Natural killer cell (primary cell): ENCODE measurements around the gene KIAA1958. TPM values are rescaled to one million over a fixed set of nuclear protein-coding genes. Genes with fewer than 3 reads are reported as not detected.

Source experiments
- ATAC-seq, 3 donors: fragments of 150-1000 bp in 2 of 3; fragments of 200-7000 bp in 1 of 3; cut with Tn5 transposase; 1 replicate in 1 of 3; 2 replicates in 2 of 3; pipeline ENCODE4 v1.10.0; 2021; ENCODE audit warnings: mild to moderate bottlenecking in 2 of 3, moderate library complexity in 2 of 3
- DNase-seq, 2 donors: peaks; one replicate each; pipeline versions ENCODE4 v3.0.0 to v3.0.0-alpha.2; 2013 to 2021; ENCODE audit warnings: mixed read lengths in 1 of 2
- H3K27ac ChIP-seq: one replicate; pipeline ENCODE4 v1.5.1; 2013; ENCODE audit warnings: mild to moderate bottlenecking, low read length
- H3K27me3 ChIP-seq: one replicate; pipeline ENCODE4 v1.6.1; 2013; ENCODE audit warnings: low read length; ENCODE audit not compliant: control insufficient read depth, insufficient read depth
- H3K36me3 ChIP-seq: one replicate; pipeline ENCODE4 v1.6.1; 2013; ENCODE audit warnings: low read length; ENCODE audit not compliant: control insufficient read depth, insufficient read depth
- H3K4me1 ChIP-seq: one replicate; pipeline ENCODE4 v1.6.1; 2013; ENCODE audit warnings: low read length; ENCODE audit not compliant: control insufficient read depth, insufficient read depth
- H3K4me3 ChIP-seq: one replicate; pipeline ENCODE4 v1.5.1; 2013; ENCODE audit warnings: low read length
- H3K9me3 ChIP-seq: one replicate; pipeline ENCODE4 v1.6.1; 2013; ENCODE audit warnings: low read length; ENCODE audit not compliant: control insufficient read depth, insufficient read depth
- H3K27ac Mint-ChIP-seq, 2 donors: one replicate each; pipeline ENCODE4 v1.8.0; 2022; ENCODE audit warnings: mild to moderate bottlenecking in 2 of 2, mixed read lengths in 2 of 2, moderate library complexity in 1 of 2
- H3K27me3 Mint-ChIP-seq, 2 donors: one replicate each; pipeline ENCODE4 v1.8.0; 2022; ENCODE audit warnings: low read depth in 2 of 2, mixed read lengths in 2 of 2
- H3K36me3 Mint-ChIP-seq: one replicate; pipeline ENCODE4 v1.8.0; 2022; ENCODE audit warnings: mixed read lengths
- H3K4me1 Mint-ChIP-seq, 2 donors: one replicate each; pipeline ENCODE4 v1.8.0; 2022; ENCODE audit warnings: mixed read lengths in 2 of 2
- H3K4me3 Mint-ChIP-seq: one replicate; pipeline ENCODE4 v1.8.0; 2022; ENCODE audit warnings: mild to moderate bottlenecking, moderate library complexity, mixed read lengths
- H3K9me3 Mint-ChIP-seq, 2 donors: one replicate each; pipeline ENCODE4 v1.8.0; 2022; ENCODE audit warnings: mixed read lengths in 2 of 2
- CTCF ChIP-seq: fragments of 200-600 bp; IDR thresholded peaks from one replicate; pipeline ENCODE4 v1.8.0; 2022; ENCODE audit warnings: antibody characterized with exemption
- WGBS: methylation state at CpG from one replicate; pipeline ENCODE4 v1.1.7; 2013; ENCODE audit warnings: missing lambda C conversion rate; ENCODE audit not compliant: insufficient coverage; 5-methylcytosine and 5-hydroxymethylcytosine counted together
- intact Hi-C: fragments of 100-400 bp; cut with micrococcal nuclease; formaldehyde crosslinking; loops from one replicate; pipeline ENCODE4 v1.14.2; 2022
- total RNA-seq, 4 donors: library from RNA; stranded (reverse); fragments of 120-200 nt in 1 of 4; gene quantifications; one replicate each; pipeline versions ENCODE4 v1.2.3 to v1.2.4, GENCODE V29; 2013 to 2022

KIAA1958 gene
- total RNA-seq, 3 donors from 2014 or later (not counting 1 experiment from before 2014, with no cell fraction given), result 5.4 to 6.1 (median 5.5) TPM

- H3K4me1 ChIP-seq, result no peaks in the 10 kb centered on the region
- intact Hi-C loops, result no loop called here
- no peaks in the 10 kb centered on the region for H3K36me3 ChIP-seq
- DNase-seq (no peak), ATAC-seq (no peak)
- TF ChIP-seq CTCF, result no peak
- Mint-ChIP-seq H3K4me1 (peaks cover 0 to 4% of the 10 kb centered on the region in 2 donors), H3K9me3 (no peaks in the 10 kb centered on the region), H3K36me3 (no peaks in the 10 kb centered on the region), H3K27me3 (no peaks in the 10 kb centered on the region), H3K4me3 (no peak overlapping the region), H3K27ac (no peak overlapping the region)
- 95% methylated on average over 19 of the region's 21 CpGs for WGBS
- no peak overlapping the region for H3K4me3 ChIP-seq
- no peaks in the 10 kb centered on the region for H3K9me3 ChIP-seq
- H3K27me3 ChIP-seq, result no peaks in the 10 kb centered on the region
- H3K27ac ChIP-seq, result no peak overlapping the region
Observed at GRCh38 chr9:112618385-112619009, 131.9 kb downstream of the KIAA1958 start.

GRCh38 chr9:112620388-112620787 lies 133.8 kb downstream of the KIAA1958 start:
- Mint-ChIP-seq H3K4me1 (no peaks in the 10 kb centered on the region), H3K27me3 (no peaks in the 10 kb centered on the region), H3K9me3 (no peaks in the 10 kb centered on the region), H3K27ac (no peak overlapping the region), H3K36me3 (no peaks in the 10 kb centered on the region), H3K4me3 (no peak overlapping the region)
- no peak overlapping the region for H3K27ac ChIP-seq
- no peaks in the 10 kb centered on the region for H3K4me1 ChIP-seq
- no peak overlapping the region for H3K4me3 ChIP-seq
- H3K27me3 ChIP-seq, result no peaks in the 10 kb centered on the region
- intact Hi-C loops, result no loop called here
- H3K36me3 ChIP-seq, result no peaks in the 10 kb centered on the region
- 100% methylated on average over 1 of the region's 2 CpGs for WGBS
- ATAC-seq, result no peak
- no peak for DNase-seq
- no peak for TF ChIP-seq CTCF
- no peaks in the 10 kb centered on the region for H3K9me3 ChIP-seq

- Mint-ChIP-seq H3K27me3 (no peaks in the 10 kb centered on the region), H3K4me3 (no peak overlapping the region), H3K4me1 (no peaks in the 10 kb centered on the region), H3K36me3 (no peaks in the 10 kb centered on the region), H3K27ac (no peak overlapping the region), H3K9me3 (no peaks in the 10 kb centered on the region)
- no peak for DNase-seq
- ATAC-seq, result no peak
- TF ChIP-seq CTCF, result no peak
- Histone ChIP-seq H3K27ac (no peak overlapping the region), H3K4me1 (no peaks in the 10 kb centered on the region), H3K36me3 (no peaks in the 10 kb centered on the region), H3K9me3 (no peaks in the 10 kb centered on the region), H3K27me3 (no peaks in the 10 kb centered on the region), H3K4me3 (no peak overlapping the region)
- intact Hi-C loops, result no loop called here
- WGBS, result 44% methylated on average over 2 of the region's 3 CpGs
Observed at GRCh38 chr9:112621018-112621655, 134.5 kb downstream of the KIAA1958 start.

- WGBS, result 100% methylated on average over 1 of the region's 2 CpGs
- Histone ChIP-seq H3K4me1 (no peaks in the 10 kb centered on the region), H3K27me3 (no peaks in the 10 kb centered on the region), H3K27ac (no peak overlapping the region), H3K36me3 (no peaks in the 10 kb centered on the region), H3K9me3 (no peaks in the 10 kb centered on the region), H3K4me3 (no peak overlapping the region)
- Mint-ChIP-seq H3K27ac (no peak overlapping the region), H3K4me3 (no peak overlapping the region), H3K4me1 (no peaks in the 10 kb centered on the region), H3K9me3 (no peaks in the 10 kb centered on the region), H3K27me3 (no peaks in the 10 kb centered on the region), H3K36me3 (no peaks in the 10 kb centered on the region)
- TF ChIP-seq CTCF, result no peak
- no peak for DNase-seq
- intact Hi-C loops, result no loop called here
- ATAC-seq, result no peak
Observed at GRCh38 chr9:112623198-112623597, 136.6 kb downstream of the KIAA1958 start.
